ENCODE measurements around the gene KLF13.

KLF13 gene

DNA sequence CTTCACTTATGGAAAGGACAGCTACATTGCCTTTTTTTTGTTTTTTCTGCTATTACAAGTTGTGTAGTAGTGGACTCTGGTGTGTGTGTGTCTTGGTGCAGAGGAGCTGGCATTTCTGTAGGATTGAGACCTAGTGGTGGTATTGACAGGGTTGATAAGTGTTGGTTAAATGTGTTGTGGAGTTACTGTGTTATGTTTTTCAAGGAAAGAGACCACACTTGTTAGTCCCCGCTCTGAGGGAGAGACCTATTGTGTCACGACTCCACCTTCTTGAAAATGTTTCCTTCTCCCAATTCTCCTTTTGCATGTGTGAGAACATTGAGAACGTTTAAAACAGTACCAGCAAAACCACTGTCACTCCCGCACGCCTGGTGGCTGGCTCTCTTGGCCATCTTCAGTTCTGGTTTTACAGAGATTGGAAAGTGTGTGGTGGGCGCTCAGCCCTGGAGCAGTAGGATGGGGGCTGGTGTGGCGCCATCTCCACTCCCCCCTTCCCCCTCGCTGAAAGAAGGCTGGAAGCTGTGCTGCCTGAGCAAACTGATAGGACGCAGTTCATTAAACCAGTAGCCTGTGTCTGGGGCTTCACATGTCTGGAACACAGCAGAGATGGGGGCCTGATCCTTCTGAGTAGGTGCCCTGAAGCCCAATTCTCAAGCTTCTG is 5.5 kb downstream of the KLF13 start:
- no peak for DNase-seq (ENCODE audit: low spot score)

DNA sequence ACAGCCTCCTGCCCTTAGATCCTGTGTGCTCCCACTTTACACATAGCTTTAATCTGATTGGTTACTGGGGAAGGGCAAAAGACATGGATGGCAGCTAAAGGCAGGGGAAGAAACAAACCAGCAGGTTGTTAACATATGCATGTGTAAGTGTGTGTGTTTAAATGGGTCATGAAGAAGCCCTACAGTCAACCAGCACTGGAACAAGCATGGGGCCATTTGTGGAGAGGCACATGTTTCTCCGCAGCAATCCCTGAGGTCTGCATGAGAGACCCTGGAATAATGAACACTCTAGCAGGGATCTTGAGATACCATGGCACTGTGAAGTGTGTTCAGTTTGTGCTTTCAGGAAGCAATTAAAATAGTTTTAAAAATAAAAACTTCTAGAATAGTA is 6.0 kb downstream of the KLF13 start:
- DNase-seq (ENCODE audit: low spot score), result no peak

DNA sequence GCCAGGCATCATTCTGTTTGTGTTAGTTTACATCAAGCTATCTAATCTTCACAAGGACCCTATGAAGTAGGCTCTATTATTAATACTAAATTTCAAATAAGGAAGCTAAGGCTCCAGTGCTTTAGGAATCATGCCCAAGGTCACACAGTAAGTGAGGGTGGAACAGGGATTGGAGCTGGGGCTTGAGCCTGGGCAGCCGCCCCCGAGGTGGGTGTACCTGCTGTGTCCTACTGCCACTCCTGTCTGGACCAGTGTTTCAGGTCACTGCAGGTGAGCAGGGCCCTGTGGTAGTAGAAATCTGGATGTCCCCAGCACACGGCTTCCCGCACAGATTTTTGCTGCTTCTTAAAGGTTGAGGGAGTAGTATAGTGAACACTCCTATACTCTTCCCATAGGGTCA is 6.5 kb downstream of the KLF13 start:
- DNase-seq (ENCODE audit: low spot score), result no peak

DNA sequence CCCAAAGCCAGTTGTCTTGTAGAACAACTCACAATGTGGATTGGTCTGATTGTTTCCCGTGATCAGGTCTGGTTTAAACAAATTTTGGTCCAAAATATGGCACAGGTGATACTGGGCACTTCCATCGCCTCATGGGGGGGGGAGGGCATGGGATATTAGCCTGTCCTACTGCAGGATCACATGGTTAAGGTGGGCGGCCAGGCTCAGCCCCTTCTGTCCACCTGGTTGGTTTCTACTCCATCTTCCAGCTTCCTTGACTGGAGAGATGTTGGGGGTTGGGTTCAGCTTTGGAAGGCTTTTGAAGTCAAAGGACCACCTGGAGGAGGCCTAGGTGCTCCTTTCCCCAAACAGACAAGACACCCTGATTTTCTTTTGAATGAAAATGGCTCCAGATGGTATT is 7.2 kb downstream of the KLF13 start:
- DNase-seq (ENCODE audit: low spot score), result no peak

DNA sequence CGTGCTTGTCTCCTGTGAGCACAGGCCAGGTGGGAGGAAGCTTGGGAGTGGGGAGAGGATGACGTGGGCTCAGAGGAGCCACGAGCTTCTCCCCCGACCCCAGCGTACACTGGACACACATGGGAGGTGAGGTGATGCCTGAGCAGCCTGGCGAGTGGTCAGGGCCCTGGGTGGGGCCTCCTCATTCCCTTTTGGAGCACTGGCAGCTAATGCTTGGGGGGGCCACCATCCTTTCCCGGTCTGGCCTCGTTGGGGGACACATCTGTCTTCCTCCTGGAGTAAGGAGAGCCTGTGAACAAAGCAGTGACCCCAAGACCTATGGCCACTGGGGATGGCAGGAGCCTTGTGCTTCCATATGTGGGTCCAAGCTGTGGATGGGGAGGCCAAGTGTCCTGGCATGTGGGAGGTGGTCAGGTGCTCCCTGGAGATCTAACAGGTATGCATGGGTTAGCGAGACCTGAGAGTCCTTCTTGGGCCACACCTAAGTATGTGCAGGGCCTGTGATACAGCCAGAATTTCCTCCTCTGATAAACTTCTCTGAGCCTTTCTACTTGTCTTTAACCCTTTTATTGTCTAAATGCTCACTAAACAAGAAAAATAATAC is 9.5 kb downstream of the KLF13 start:
- DNase-seq (ENCODE audit: low spot score), result no peak

DNA sequence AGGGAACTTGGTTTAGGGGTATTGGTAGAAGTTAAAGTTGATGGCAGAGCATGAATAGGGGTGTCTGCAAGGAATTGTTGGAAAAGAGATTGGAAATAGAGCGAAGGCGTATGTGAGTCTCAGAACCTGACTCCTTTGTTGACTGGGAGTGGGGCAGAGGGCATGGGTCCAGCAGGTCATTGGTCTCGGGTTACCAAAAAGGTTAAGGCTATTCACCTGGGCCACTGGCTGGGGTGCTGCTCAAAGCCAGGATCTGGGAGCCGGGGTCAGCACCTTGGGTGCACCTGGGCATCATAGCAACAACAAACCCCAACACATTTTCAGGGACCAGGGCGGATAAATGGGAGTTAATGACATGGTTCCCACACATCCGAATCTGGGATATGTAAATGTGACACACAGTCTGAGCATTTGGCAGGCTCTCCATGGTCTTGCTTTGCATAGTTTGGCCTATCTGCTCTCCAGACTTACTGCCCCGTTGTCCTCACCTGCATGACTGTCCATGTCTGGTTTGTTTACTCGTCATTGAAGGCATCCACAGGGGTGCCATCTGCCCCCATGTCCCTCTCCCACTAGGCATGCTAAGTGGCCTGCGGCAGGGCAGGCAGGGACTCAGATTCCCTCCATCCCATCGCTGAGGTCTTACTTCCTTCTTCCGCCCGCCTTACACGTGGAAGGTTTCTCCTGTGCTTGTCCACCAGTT is 10.1 kb downstream of the KLF13 start:
- no peak for DNase-seq (ENCODE audit: low spot score)

DNA sequence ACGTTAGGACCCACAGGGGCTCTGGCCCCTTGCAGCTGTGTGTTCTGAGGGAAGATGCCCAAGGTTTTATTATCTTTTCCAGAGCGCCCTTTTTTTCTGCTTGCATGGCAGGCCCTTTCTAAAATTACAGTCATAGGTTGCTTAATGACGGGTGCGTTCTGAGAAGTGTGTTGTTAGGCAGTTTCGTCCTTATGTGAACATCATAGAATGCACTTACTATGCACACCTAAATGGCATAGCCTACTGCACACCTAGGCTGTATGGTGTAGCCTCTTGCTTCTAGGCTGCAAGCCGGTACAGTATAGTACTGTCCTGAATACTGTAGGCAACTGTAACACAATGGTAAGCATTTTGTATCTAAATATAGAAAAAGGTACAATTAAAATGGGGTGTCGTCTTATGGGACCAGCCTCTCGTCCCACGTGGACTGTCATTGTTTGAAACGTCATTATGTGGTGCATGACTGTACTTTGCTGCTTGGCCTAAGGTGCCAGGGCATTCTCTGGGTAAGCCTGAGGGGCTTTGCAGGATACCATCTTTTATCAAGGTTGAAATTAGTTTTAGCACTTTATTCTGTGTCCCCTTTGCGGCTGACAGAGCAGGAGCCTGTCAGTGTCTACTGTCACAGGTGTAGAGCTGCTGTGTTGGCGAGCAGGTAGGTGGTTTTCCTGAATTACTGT is 10.9 kb downstream of the KLF13 start:
- DNase-seq (ENCODE audit: low spot score), result no peak

DNA sequence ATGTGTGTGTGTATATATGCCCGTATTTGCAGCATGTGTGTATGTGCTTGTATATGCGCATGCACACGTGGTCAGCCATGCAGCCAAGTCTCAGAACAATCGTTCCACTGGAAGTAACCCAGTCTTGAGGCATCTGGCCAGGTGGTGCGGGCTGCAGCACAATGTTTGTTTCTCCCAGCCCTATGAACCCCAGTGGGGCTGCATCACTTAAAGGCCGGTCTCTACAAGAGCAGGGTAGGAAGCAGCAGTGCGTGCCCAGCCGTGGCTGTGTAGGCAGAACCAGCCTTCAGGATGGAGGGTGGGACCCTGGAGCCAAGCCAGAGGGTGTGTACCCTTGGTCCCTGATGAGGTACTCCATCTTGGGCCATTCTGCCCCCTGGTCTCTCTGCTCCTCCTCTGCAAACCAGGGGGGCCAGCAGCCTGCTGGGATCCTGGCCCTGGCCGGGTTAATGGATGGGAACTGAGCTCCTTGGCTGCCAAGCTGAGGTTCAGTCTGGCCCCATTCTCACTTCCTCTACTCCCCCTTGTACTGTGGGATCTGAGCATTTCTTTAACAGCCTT is 11.8 kb downstream of the KLF13 start:
- no peak for DNase-seq (ENCODE audit: low spot score)

DNA sequence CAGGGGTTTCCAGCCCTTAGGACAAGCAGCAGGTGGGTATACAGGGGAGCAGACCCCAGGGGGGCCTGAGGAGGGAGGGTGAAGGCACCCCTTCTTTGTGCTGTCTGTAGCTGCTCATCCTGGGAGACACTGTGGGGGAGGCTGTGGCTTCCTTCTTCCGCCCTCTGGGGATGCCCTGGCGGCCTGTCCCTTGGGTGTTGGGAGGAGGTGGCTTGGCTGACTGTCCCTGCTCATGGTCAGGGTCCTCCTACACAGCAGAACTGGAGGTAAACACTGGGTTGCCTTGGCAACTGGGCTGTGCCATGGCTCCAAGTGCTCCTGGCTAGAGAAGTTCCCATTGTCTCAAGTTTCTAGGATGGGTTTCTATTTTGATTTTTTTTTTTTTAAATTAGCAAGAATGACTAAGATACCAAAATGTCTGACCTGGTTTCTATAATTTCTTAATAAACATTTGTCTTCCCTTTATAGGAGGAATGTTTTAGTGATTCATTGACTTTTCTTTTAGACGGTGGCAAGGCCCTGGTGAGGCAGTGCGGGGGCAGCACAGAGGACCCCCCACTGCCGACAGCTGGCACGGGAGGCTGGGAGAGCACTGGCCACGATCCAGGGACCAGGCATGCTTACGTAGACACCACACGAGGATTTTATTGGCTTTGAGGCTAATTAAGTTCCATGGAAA is 12.4 kb downstream of the KLF13 start:
- DNase-seq (ENCODE audit: low spot score), result no peak

DNA sequence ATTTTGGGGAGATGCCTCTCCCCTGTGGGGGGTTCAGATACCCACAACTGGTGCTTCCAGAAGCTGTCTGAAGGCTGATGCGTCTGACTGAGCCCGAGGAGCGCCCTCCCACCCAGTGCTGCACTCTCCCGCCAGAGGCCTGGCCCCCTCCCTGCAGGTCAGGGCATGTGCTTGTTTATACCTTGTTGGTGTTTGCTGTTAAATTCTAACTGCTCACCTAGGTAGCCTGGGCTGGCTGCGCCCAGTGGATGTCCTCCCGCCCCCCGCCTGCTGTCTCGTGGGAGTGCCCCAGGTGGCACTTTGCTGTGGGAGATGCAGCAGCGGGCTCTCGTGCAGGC is 12.9 kb downstream of the KLF13 start:
- DNase-seq (ENCODE audit: low spot score), result no peak

DNA sequence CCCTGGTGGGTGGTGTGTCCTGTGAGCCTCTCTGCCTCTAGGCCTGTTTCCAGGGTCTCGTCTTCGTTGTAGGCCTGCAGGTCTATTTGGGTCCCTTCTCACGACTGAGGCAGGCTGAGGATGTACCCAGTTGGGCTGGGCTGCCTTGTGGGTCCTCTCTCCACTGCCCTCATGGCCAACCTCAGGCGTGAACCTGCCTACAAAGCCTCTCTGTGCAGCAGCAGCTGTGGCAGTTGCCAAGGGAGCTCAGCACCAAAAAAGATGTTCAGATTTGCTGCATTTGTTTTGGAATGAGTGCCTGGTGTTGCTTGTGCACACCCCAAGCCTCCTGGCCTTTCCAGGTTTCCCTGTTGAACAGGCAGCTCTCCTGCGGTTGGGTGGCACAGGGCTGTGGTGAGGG is 13.4 kb downstream of the KLF13 start:
- no peak for DNase-seq (ENCODE audit: low spot score)

DNA sequence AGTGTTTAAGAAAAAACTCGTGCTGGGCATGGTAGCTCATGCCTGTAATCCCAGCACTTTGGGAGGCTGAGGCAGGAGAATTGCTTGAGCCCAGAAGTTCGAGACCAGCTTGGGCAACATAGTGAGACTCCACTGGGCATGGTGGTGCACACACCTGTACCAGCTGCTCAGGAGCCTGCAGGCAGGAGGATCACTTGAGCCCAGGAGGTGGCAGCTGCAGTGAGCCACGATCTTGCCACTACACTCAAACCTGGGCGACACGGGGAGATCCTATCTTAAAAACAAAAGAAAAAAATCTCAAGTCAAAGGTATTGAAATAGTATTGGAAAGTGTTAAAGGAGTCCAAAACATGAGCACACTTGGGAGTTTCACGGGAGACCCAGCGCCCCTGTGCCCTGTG is 14.0 kb downstream of the KLF13 start:
- DNase-seq (ENCODE audit: low spot score), result no peak

DNA sequence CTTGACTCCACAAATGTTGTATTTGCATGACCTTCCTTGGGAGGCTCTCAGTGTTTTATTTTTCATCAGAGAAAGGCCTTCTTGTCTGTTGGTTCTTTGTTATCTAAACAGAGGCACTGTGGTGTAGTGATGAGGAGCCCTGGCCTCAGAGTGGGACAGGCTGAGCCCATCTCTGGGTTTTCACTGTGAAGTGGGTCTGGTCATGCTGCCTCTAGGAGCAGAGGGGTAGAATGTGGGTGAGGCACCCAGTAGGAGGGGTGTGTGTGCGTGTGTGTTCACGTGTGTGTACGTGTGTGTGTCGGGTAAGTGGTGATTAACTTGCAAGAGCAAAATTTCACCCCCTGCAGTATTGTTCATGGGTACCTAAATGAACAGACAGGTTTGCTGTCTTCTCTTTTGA is 14.4 kb downstream of the KLF13 start:
- DNase-seq (ENCODE audit: low spot score), result no peak

DNA sequence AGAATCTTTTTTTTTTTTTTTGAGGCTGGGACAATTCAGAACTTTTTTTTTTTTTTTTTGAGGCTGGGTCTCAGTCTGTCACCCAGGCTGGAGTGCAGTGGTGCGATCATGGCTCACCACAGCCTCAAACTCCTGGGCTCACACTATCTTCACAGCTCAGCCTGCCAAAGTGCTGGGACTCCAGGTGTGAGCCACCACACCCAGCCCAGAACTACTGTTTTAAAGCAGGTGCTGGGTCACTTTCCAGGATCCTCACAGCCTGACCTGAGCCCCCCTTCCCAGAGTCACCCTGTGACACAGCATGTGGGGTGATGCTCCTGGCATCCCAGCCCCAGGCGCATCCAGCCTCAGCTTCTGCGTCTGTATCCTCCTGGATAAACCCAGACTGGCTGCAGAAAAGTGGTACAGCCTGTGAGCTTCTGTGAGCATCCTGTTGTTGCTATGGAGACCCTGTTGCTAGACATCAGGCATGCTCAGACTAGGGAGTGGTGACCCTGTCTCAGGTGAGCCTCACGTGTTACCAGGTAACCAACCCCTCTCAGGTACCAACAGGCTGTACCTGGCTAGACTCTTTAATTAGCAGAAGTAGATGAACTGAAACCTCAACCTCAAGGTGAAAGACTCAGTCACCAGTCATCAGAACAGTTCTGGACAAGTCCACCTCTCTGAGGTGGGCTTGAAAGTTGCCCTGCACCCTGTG is 15.0 kb downstream of the KLF13 start:
- no peak for DNase-seq (ENCODE audit: low spot score)

DNA sequence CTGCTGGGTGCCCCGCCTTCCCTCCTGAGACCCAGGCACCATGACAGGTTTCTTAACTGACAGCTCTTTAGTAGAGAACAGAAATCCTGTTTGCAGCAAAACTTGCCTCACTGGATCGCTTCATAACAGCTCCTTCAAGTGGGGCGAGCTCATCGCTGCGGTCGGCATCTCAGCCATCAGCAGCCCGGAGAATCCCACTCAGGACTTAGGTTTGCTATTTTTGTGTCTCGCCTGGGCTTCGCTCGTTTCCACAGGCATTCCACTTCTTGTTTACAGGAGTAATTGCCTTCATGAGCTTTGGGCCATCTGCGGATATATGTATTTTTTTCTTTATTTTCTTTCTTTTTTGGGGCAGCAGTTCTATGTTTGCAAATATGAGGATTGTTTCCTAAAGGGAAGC is 15.7 kb downstream of the KLF13 start:
- DNase-seq (ENCODE audit: low spot score), result no peak

DNA sequence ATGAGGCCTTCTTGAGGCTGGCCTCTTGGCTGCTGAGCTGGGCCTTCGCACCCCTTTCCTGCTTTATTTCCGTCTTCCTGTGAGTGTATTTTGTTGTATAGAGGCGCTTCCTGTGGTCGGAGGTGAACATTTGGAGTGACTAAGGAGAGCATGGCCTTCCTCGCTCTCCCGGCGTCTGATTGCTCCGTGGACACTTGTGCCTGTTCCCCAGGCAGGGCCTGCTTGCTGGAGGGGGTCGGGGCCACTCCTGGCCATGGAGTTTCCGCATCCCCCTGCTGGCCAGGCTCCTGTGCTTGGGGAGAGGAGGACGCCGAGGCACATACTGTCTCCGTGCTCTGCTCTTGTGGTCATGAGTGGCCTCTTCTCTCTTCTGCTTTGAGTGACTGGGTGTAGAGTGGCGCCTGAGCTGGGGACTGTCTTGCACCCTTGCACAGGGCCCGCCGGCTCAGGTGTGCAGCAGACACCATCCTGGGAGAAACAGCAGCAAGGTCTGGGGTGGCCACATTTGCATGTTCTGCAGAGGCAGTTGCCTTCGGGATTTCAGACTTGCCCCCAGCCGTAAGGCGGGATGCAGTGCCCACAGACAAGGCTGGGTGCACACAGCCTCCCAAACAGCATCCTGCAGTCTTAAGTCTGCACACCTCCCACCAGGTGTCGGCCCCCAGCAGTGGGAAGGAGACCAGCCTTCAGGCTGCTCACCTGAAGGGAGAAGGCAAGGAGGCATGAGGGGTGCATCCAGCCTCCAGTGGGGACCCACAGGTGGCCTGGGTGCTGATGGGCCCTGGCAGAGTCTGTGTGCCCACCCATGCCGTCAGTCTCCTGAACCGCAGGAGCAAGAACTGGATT is 16.4 kb downstream of the KLF13 start:
- DNase-seq (ENCODE audit: low spot score), result no peak

DNA sequence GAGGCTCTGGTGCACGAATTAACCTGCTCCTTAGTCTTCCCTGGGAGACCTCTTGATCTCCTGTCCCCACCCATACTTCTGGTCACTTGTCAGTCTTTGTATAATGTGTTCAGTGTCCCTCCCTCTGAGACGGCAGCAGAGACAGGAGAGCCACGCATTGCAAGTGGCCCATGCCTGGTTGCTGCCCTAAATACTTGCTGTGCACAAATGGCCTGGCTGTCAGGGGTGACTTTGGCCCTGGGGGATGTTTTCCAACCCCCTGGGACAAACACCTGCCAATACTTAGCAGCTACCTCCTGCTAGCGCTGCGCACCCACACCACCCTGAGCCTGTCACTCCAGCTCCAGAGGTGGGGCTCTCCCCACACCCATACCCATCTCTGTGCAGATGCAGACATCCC is 17.2 kb downstream of the KLF13 start:
- no peak for DNase-seq (ENCODE audit: low spot score)

DNA sequence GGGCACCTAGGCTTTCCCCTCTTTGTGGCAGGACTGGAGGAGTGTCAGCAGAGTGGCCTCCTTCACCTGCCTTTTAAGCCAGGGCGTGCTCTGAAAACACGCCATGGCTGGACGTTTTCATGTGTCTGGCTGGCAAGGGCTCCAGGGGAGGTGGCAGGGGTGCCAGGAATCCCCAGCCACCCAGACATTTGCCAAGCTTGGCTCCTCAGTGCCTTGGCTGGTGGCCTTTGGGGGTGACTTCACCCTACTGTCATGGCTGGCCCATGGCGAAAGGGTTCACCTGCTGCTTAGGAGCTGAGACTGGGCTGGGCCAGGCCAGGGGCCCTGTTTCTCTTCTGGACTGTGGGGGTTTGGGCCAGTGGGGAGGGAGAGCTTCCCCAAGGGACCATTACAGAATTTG is 17.6 kb downstream of the KLF13 start:
- no peak for DNase-seq (ENCODE audit: low spot score)

DNA sequence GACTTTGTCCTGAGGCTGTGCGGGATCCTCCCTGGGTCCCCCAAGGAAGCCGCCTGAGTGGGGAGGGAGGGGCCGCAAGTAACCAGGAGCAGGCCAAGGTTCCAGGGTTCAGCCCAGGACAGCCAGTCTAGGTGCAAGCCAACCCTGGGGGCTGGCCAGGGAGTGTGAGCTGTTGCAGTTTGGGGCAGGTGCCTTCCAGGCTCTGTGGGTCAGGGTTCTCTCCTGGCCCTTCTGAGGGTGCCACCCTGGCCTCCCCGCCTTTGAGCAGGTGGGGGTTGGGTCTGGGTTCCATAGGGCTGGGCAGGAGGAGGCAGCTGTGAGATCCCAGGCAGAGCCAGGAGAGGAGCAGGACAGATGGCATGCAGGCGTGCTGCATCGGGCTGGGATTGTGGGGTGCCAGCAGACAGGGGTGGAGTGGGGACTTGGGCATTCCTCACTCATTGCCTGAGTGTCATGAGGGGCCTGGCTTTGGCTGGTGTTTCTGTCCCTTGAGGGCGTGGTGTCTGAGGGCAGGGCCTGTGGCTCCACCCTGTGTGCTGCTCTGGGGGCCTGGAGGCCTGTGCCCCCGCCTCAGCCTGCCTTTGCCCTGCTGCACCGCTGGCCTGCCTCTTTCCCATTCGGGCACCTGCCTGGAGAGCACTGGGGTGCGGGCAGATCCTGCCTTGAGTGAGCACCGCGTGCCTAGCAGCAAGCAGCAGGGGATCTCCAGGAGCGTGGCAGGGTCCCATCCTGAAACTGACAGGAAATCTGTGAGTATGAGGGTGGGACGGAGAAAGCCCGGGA is 18.4 kb downstream of the KLF13 start:
- DNase-seq (ENCODE audit: low spot score), result no peak
